Activated naive CD4-positive, alpha-beta T cell treated with Interleukin-2 at 50 U/mL for 16 hours (primary cell): ENCODE measurements around the gene GIMAP1.

Experiments used
- DNase-seq: peaks from one replicate; pipeline ENCODE4 v3.0.0-alpha.2; 2020

GIMAP1 gene

DNA sequence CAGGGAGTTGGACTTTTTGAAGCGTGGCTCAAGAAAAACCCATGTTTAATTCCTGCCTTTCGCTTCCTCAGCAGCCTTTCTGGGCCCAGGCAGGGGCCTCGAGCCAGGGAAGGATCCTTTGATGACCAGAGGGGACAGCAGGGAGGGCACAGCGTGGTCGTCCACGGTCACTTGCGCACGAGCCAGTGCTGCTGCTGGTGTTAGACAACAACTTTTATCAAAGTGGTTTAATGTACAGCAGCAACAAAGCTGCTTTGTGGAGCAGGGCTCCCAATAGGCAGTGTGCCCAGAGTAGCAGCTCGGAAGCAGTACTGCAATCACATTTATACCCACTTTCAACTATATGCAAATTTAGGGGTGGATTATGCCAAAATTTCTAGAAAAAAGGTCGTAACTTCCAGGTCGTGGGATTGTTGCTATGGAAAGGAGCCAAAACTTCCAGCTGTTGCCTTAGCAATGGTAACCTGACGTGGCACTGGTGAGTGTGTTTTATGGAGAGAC lies 6.1 kb downstream of the GIMAP1 start:
- no peak for DNase-seq

- DNase-seq = no peak
Observed at GRCh38 chr7:150723467-150723866, 7.1 kb downstream of the GIMAP1 start.

DNA sequence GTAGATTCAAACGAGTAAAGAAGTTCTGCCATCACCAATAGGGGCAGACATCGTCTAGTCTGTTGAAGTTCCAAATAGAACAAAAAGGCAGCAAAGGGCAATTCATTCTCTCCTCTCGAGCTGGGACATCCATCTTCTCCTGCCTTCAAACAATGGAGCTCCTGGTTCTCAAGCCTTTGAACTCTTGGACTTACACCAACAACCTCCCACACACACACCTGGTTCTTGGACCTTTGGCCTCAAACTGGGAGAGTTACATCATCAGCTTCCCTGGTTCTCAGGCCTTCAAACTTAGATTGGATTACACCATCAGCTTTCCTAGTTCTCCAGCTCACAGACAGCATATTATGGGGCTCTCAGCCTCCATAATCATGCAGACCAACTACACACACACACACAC lies 11.0 kb downstream of the GIMAP1 start:
- no peak for DNase-seq

DNA sequence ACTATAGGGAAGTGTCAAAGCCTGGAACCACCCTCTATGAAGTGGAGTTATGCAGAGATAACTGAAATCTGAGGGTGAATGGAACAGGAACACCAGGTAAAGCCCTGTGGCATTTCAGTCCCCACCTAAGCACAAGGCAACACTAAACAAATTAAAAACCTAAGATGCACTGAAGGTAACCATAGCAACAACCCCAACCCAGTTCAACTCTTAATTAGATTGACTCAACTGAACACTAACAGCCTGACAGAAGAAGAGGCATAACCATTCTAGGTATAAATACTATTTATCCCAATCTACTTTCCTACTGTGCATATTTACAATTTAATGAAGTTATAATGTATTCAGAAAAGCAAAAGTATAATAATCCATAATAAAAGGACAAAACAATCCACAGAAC lies 11.6 kb downstream of the GIMAP1 start:
- DNase-seq = no peak

DNA sequence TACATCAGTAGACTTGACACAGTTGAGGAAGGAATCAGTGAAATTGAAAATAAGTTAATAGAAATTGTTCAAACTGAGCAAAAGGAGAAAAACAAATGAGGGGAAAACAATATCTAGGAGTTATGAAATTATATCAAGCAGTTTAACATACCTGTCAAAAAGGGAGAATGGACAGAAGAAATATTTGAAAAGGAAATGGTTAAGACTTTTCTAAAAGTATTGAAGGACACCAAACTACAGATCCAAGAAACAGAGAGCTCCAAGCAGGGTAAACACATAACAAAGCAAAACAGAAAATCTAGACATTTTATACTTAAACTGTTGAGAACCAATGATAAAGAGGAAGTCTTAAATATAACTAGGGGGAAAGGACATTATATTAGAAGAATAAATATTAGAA lies 12.2 kb downstream of the GIMAP1 start:
- no peak for DNase-seq

DNA sequence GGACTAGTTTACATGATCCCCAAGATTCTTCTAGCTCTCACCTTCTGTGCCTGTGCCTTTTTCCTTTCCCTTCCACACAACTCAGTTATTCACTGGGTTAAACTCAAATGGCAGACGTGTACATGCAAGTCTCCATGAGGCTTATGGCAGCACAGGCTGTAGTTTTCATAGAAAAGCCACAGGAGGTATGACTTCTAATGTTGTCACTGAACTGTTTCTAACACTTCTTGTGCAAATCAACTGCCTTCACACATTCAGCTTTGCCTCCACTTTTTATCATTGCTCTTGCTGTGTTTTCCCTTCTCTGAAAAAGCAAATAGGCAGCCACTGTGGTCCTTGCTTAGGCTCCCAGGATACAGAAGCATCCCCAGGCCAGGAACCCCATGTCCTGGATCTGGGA lies 15.5 kb downstream of the GIMAP1 start:
- DNase-seq = no peak

DNA sequence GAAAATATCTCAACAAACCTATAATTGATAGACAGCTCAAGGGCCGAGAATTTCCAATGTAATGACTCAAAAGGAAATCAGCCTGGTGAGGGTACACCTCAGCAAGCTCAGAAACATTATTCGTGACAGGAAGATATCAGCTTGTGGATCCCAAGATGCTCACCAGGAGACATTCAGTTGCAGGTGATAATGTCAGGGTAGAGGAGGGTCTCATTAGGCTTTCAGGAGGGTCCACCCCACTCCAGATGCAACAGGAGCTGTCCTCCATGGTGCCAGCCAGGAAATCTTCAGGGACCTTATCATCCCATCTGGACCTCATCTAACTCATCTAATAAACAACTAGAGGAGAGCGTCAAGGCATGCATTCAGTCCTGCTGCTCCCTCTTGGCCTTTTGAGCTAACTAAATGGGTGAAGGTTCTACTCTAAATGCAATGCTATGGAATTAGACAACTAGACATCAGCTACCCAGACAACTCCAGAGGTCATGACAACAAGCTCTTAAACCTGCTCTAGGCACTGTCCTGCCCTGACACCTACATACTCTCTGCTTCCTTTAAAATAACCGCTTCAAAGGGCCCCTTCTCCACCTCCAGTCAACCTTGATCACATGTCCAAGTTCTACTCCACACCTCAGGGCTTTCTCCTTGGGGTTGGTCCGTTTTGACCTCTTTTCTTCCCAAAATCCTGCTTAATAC lies 16.5 kb downstream of the GIMAP1 start:
- DNase-seq = no peak

- DNase-seq = no peak
Observed at GRCh38 chr7:150733482-150734095, 17.2 kb downstream of the GIMAP1 start.

DNA sequence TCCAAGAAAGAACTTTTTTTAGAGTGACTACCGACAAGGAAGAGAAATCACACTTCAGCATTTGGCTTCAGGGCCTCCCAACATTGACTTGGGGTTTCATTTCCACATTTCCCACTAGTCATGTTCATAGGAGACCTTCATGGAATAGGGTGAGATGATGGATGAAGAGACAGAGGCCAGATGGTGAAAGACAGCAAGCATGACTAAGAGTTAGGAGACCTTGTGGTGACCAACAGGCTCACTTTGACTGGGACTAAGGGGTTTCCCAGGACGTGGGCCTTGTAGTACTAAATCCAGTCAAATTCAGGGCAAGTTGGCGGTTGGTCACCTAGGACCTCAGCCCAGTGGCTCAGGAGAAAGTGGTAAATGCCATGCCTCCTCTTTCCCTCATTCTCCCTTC lies 17.8 kb downstream of the GIMAP1 start:
- peak; percentile 38 for DNase-seq

GRCh38 chr7:150735596-150736358 lies 19.4 kb downstream of the GIMAP1 start:
- DNase-seq = no peak

DNA sequence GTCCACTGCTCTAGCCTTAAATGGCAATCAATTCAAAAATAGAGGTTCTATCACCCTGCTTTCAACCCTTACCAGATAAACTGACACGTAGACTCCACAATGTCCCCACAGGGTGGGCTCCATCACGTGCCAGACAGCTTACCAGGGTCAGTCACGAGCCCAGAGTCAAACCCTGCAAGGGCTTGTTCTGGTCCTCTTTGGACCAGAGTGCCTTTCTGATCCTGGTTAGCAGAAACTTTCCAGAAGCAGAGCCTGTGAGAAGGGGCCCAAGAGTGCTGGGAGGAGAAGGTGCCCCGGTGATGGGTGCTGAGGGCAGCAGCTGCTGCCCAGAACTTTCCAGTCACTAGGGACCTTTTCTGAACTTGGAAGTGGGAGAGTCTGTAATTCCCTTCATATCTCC lies 20.5 kb downstream of the GIMAP1 start:
- DNase-seq = no peak

DNA sequence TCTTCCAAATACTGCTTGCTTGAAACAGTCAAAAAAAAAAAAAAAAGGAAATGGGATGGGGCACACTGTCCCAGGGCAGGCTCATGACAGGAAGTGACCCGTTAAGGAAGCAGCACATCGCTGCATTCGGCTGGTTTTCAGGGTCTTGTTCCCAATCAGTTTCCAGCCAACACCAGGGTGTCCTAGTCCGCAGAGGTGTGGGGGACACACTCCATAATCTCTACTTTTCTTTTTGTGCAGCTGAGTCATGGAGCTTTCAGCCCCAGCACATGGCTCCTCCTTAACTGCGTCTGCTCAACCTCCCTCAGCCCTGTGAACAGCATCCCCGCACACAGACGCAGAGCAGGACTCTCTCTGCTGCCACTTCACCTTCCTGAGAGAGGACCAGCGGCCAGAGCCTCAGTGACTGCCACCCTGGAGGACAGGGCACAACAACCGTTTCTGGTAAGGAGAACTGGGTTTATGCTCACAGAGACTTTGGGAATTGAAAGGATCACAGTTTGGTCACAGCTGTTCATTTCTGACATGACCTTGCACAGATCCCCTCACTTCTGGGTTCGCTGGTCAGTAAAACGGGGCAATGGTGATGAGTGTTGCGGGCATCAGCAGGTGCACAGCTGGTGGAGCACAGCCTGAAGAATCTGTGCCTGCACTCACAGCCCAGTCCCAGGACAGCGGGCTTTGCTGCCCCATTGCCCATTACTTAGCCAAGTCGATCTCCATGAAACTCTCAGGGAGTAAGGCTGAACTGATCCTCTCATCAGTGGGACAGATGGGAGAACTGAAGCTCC lies 21.0 kb downstream of the GIMAP1 start, which contains the start of gene GIMAP5:
TSS of gene GIMAP5 (plus strand) at position 154 of the 791 bp plus-strand sequence. CDS start 3,467 bp downstream, outside the sequence.
- peak; percentile 68 for DNase-seq

DNA sequence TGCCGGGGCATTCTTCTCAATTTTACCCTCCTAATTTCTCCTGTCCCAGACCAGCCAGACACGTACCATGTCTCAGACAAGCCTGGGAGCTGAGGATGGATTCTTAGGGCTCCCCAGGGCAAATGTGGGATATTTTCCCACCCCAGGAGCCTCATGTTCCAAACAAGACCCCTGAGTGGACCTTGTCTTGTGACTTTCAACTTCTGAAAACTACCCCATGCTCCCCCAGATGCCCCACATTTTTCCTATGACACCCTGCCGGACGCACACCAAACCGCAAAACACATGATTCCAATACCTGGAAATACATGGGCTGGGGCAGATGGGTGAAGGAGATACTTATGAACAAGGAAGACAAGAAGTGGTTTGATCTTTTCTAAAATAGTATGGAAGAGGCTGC lies 21.7 kb downstream of the GIMAP1 start:
- DNase-seq = no peak

DNA sequence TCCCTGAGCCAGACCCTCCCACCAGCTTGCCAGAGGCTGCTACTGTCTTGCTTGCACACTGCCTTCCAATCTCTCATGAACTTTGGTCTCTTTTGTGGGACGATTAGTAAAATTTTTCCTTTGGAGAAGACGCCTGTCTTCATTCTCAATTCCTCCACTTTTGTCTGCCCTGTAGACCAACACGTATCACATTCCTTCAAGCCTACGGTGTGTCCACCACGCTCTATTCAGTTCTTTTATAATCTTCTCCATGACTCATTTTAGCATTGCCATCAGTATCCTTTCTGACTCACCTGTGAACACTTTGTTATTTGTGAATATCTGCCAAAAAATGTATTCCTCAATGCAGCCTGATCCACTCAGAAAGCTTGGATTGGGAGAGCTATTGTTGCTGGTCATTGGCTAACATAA lies 22.2 kb downstream of the GIMAP1 start:
- no peak for DNase-seq

DNA sequence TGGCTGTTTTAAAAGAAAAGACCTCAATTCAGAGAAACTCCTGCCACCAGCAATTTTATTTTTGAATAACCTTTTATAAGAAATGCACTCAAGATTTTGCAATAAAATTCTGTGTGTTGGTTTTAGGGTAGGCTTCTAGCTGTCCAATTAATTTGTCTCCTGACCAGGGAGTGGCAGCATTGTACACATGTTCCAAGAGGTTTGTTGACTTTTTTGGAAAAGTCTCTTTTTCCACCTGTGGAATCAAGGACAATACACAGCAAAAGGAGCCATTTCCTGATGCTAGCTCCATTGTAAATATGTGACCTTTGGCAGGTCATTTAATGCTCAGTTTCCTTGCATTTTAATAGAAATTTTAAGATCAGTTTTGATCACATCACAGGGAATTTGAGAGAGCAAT lies 22.6 kb downstream of the GIMAP1 start:
- DNase-seq = no peak

- DNase-seq = no peak
Observed at GRCh38 chr7:150740053-150740452, 23.6 kb downstream of the GIMAP1 start.

DNA sequence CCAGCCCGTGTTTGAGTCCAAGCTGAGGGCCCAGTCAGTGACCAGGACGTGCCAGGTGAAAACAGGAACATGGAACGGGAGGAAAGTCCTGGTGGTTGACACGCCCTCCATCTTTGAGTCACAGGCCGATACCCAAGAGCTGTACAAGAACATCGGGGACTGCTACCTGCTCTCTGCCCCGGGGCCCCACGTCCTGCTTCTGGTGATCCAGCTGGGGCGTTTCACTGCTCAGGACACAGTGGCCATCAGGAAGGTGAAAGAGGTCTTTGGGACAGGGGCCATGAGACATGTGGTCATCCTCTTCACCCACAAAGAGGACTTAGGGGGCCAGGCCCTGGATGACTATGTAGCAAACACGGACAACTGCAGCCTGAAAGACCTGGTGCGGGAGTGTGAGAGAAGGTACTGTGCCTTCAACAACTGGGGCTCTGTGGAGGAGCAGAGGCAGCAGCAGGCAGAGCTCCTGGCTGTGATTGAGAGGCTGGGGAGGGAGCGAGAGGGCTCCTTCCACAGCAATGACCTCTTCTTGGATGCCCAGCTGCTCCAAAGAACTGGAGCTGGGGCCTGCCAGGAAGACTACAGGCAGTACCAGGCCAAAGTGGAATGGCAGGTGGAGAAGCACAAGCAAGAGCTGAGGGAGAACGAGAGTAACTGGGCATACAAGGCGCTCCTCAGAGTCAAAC lies 26.0 kb downstream of the GIMAP1 start:
- DNase-seq = peak; percentile 35

DNA sequence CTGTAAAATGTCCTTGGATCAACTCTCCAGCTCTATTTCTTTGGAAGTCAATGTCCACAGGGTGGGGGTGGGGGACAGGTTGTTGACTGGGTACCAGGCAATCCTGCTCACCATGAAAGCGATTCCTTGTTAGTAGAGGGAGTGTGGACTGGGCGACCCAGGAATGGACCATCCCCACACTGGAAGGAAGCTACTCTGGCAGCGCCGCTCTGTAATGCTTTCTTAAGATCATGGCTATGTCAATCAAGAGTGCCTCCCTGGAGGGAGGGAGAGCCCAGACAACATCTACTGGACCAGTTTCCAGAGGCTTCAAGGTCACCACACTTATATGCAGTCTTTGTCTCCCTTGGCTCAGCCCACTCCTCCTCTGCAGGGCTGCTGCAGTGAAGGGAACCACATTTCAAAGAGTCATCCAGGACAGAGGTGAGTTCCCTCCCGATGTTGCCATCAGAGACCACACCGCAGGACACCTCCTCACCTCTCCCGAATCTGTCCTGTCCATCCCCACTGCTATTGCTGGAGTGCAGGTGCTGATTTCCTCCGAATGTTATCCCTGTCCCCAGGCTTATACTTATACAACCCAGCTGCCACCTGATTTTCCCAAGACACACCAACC lies 27.7 kb downstream of the GIMAP1 start:
- DNase-seq = no peak

DNA sequence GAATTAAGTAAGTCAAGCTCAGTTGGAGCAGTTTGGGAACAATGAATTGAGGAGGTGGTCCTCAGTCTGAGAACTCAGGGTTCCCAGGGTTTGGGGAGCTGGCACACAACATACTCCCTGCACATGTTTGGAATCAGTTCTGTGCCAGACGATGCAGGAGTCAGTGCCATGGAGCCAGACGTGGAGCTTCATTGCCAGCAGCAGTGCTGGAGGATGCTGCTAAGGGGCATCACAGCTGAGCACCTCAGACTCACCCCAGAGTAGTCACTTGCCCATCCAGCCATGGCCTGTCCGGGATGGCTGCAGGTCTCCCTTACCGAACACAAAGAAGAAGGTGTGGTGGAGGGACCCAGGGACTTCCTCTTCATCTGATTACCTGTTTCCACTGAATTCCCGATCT lies 28.7 kb downstream of the GIMAP1 start:
- no peak for DNase-seq

- no peak for DNase-seq
Observed at GRCh38 chr7:150745876-150746275, 29.5 kb downstream of the GIMAP1 start.

- no peak for DNase-seq
Observed at GRCh38 chr7:150746921-150747320, 30.5 kb downstream of the GIMAP1 start.

GRCh38 chr7:150748376-150748775 lies 32.0 kb downstream of the GIMAP1 start:
- DNase-seq = no peak
